Measurements from ENCODE around the gene NME5. TPM values are rescaled to one million over a fixed set of nuclear protein-coding genes. Genes with fewer than 3 reads are reported as not detected.

The NME5 gene
- total and polyA plus RNA-seq, 9 of the 15 experiments (the other 6 are each of a cell fraction or from before 2014, with no cell fraction given), result not detected

DNA sequence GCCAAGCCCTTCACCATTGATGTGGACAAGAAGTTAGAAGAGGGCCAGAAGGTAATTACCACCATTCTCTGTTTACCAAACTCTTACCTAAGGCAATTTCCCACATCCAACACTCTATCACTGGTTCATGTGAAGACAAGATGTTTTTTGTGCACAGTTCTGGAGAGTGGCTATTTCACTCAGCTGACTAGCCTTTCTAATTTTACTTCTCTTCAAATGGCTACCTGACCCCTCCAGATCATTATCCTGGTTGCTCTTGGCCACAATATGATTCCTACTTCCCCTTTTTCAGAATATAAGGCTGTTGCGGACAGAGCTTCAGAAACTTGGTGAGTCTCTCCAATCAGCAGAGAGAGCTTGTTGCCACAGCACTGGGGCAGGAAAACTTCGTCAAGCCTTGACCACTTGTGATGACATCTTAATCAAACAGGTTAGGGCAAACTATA lies 46.8 kb upstream of the NME5 start:
- POLR2A ChIA-PET, result interaction anchor here (0.6 to 6.7 kb wide), 8 partner anchors 7 to 358 kb away, joined by 3 to 51 read pairs (median 4); partner anchors contain the start of genes BRD8, CDC23, FAM53C and GFRA3
- TF ChIP-seq TAF15 (IDR thresholded peaks at IDR 0.05; ENCODE audit: low read depth, low read length) (no peak), L3MBTL2 (IDR thresholded peaks at IDR 0.05) (no peak), CEBPG (CRISPR knock-in tag; IDR thresholded peaks at IDR 0.05) (no peak), CEBPG (tag; conservative IDR thresholded peaks at IDR 0.05 in 1 of 2, IDR thresholded peaks at IDR 0.05 in 1 of 2) (no peak), TEAD4 (IDR thresholded peaks at IDR 0.05; ENCODE audit: low read length) (peak; percentile 54; the same call in 1 of the 2 replicates), TEAD4 (CRISPR knock-in tag; IDR thresholded peaks at IDR 0.05; ENCODE audit: borderline replicate concordance) (no peak), FOXK2 (conservative IDR thresholded peaks at IDR 0.05 in 1 of 2, IDR thresholded peaks at IDR 0.05 in 1 of 2; ENCODE audit: low read depth in 2 of 2) (peak in 1 of 2 experiments; percentile 29; a peak in 1 of 4 replicates), NCOR1 (IDR thresholded peaks at IDR 0.05) (no peak), TOE1 (IDR thresholded peaks at IDR 0.05; ENCODE audit: borderline replicate concordance) (no peak), TOE1 (CRISPR knock-in tag; IDR thresholded peaks at IDR 0.05; ENCODE audit: borderline replicate concordance, low read depth) (no peak), NR2F6 (CRISPR knock-in tag; IDR thresholded peaks at IDR 0.05) (no peak), ZFP1 (CRISPR knock-in tag; IDR thresholded peaks at IDR 0.05) (no peak), TBL1XR1 (IDR thresholded peaks at IDR 0.05; ENCODE audit: low read length in 2 of 2) (peak in 1 of 2 experiments; percentile 54; a peak in 1 of 4 replicates), MECOM (CRISPR knock-in tag; IDR thresholded peaks at IDR 0.05) (no peak), HDAC8 (tag; IDR thresholded peaks at IDR 0.05) (no peak), ZNF589 (CRISPR knock-in tag; IDR thresholded peaks at IDR 0.05; ENCODE audit: low read depth) (no peak), NFRKB (IDR thresholded peaks at IDR 0.05; ENCODE audit: low read depth) (no peak), ZNF695 (CRISPR knock-in tag; IDR thresholded peaks at IDR 0.05) (no peak)
- TF ChIP-seq, protein P1, sequence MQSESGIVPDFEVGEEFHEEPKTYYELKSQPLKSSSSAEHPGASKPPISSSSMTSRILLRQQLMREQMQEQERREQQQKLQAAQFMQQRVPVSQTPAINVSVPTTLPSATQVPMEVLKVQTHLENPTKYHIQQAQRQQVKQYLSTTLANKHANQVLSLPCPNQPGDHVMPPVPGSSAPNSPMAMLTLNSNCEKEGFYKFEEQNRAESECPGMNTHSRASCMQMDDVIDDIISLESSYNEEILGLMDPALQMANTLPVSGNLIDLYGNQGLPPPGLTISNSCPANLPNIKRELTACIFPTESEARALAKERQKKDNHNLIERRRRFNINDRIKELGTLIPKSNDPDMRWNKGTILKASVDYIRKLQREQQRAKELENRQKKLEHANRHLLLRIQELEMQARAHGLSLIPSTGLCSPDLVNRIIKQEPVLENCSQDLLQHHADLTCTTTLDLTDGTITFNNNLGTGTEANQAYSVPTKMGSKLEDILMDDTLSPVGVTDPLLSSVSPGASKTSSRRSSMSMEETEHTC (IDR thresholded peaks at IDR 0.05), result no peak
- TF ChIP-seq, protein P2, sequence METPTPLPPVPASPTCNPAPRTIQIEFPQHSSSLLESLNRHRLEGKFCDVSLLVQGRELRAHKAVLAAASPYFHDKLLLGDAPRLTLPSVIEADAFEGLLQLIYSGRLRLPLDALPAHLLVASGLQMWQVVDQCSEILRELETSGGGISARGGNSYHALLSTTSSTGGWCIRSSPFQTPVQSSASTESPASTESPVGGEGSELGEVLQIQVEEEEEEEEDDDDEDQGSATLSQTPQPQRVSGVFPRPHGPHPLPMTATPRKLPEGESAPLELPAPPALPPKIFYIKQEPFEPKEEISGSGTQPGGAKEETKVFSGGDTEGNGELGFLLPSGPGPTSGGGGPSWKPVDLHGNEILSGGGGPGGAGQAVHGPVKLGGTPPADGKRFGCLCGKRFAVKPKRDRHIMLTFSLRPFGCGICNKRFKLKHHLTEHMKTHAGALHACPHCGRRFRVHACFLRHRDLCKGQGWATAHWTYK (CRISPR knock-in tag; IDR thresholded peaks at IDR 0.05), result no peak

More for the DNA sequence above, 46.8 kb upstream of the NME5 start:
- no peak overlapping the region for H3K4me2 ChIP-seq (ENCODE audit: insufficient read depth, low read length)
- peak overlapping the region; percentile 55; the same call in 1 of the 3 replicates for H3K27ac ChIP-seq (ENCODE audit: extremely low read depth, low read depth, low read length)
- DNase-seq (ENCODE audit: extremely low read depth in 1 of 4, low spot score in 3 of 4) (peak in 2 of 4 experiments; percentile 10 to 37), FAIRE-seq (no peak), ATAC-seq (peak; percentile 69)
- whole genome bisulfite sequencing (ENCODE audit: insufficient coverage, low coverage, missing lambda C conversion rate), result 22% methylated on average over 2 of the region's 2 CpGs
- no peak overlapping the region for H2AFZ ChIP-seq (ENCODE audit: low read depth, low read length)
- no peak overlapping the region for H3K9ac ChIP-seq (ENCODE audit: insufficient read depth in 1 of 2, low read depth in 2 of 2, low read length in 2 of 2)
- CTCF ChIA-PET (ENCODE audit: low intra/inter-chr PET ratio), result interaction anchor here (0.6 kb wide), 1 partner anchor 11 kb away, joined by 7 read pairs; no protein-coding TSS in a partner anchor
- H4K20me1 ChIP-seq (replicated peaks; ENCODE audit: control insufficient read depth, insufficient read depth, low read length), result no peaks in the 10 kb centered on the region
- in situ Hi-C loops (cut with MboI) (loop anchor here (25.0 kb wide), 1 partner anchor 226 kb away; no protein-coding TSS in a partner anchor), intact Hi-C loops (cut with micrococcal nuclease) (no loop called here)
- no TSS peak for BruUV-seq (replicated peaks)
- H3K4me1 ChIP-seq (replicated peaks in 1 of 2; ENCODE audit: control insufficient read depth in 2 of 2, insufficient read depth in 2 of 2, low read length in 2 of 2), result peaks cover 0 to 12% of the 10 kb centered on the region in 2 experiments; a peak in 4 of 5 replicates
- no peak overlapping the region for H3K4me3 ChIP-seq
- H3K36me3 ChIP-seq (ENCODE audit: control insufficient read depth, insufficient read depth, low read length), result peaks cover 97% of the 10 kb centered on the region
- peaks cover 5% of the 10 kb centered on the region for H3K79me2 ChIP-seq (ENCODE audit: control insufficient read depth, insufficient read depth, low read length)
- H3K27me3 ChIP-seq (ENCODE audit: control insufficient read depth in 2 of 2, insufficient read depth in 2 of 2, low read length in 2 of 2), result no peaks in the 10 kb centered on the region
- no peaks in the 10 kb centered on the region for H3K9me3 ChIP-seq (replicated peaks; ENCODE audit: control insufficient read depth, insufficient read depth, low read depth, low read length)
- H3K9me1 ChIP-seq (ENCODE audit: control insufficient read depth, insufficient read depth, low read length), result no peaks in the 10 kb centered on the region
